RWPE1 (cell line): ENCODE results near the gene NEURL1B.

Experiments
- CTCF ChIA-PET: fragments of 350-600 bp; sonication (Branson Sonifier 250); formaldehyde crosslinking; extraction: SDS; loops from one replicate; lab custom pipeline; 2021; lab: Yijun Ruan, JAX
- POLR2A ChIA-PET: fragments of 400-600 bp; formaldehyde crosslinking; extraction: SDS; loops from one replicate; lab custom pipeline; 2020; ENCODE audit warnings: antibody characterized with exemption; ENCODE audit not compliant: low non-redundant PET; lab: Yijun Ruan, JAX
- DNase-seq: peaks from one replicate; pipeline ENCODE4 v3.0.0; 2012; ENCODE audit warnings: low spot score
- H3K27ac ChIP-seq: fragments of 450-650 bp; 2 replicates; pipeline ENCODE4 v1.5.1; 2017
- CTCF ChIP-seq: fragments of 450-650 bp; conservative IDR thresholded peaks from 2 replicates; pipeline ENCODE4 v1.5.1; 2017; ENCODE audit warnings: low read depth, mild to moderate bottlenecking

Gene NEURL1B

GRCh38 chr5:172730981-172731679 lies 90.1 kb downstream of the NEURL1B start:
- POLR2A ChIA-PET, result no interaction called here
- peak; percentile 76 for DNase-seq
- CTCF ChIA-PET, result no interaction called here
- TF ChIP-seq CTCF, result no peak
- H3K27ac ChIP-seq, result peak overlapping the region; percentile 100

GRCh38 chr5:172731680-172732074 lies 90.6 kb downstream of the NEURL1B start:
- TF ChIP-seq CTCF, result no peak
- CTCF ChIA-PET, result interaction anchor here (0.6 kb wide), 1 partner anchor 1239 kb away, joined by 3 read pairs; no protein-coding TSS in a partner anchor
- POLR2A ChIA-PET, result no interaction called here
- H3K27ac ChIP-seq, result peak overlapping the region; percentile 100
- no peak for DNase-seq

- no peak for DNase-seq
- POLR2A ChIA-PET, result no interaction called here
- CTCF ChIA-PET, result interaction anchor here (0.6 to 2.0 kb wide), 5 partner anchors 45 to 1239 kb away, joined by 3 to 9 read pairs (median 3); no protein-coding TSS in a partner anchor
- no peak for TF ChIP-seq CTCF
- H3K27ac ChIP-seq, result peak overlapping the region; percentile 100
Measured at GRCh38 chr5:172732201-172732865, 91.3 kb downstream of the NEURL1B start.

- CTCF ChIA-PET, result interaction anchor here (0.6 to 2.8 kb wide), 10 partner anchors 16 to 561 kb away, joined by 3 to 20 read pairs (median 5); partner anchors contain the start of gene DUSP1
- no peak for TF ChIP-seq CTCF
- POLR2A ChIA-PET, result interaction anchor here (0.5 to 1.3 kb wide), 5 partner anchors 13 to 67 kb away, joined by 3 to 9 read pairs (median 6); partner anchors contain the start of gene DUSP1
- DNase-seq, result peak; percentile 97
- peak overlapping the region; percentile 100 for H3K27ac ChIP-seq
Measured at GRCh38 chr5:172733131-172733973, 92.3 kb downstream of the NEURL1B start.

- CTCF ChIA-PET, result interaction anchor here (0.7 to 2.8 kb wide), 8 partner anchors 17 to 198 kb away, joined by 3 to 20 read pairs (median 5); partner anchors contain the start of gene DUSP1
Measured at GRCh38 chr5:172733974-172734346, 92.9 kb downstream of the NEURL1B start.

More at GRCh38 chr5:172733974-172734346, 92.9 kb downstream of the NEURL1B start:
- no peak for TF ChIP-seq CTCF
- no peak for DNase-seq
- H3K27ac ChIP-seq, result peak overlapping the region; percentile 100
- POLR2A ChIA-PET, result interaction anchor here (1.1 to 1.3 kb wide), 4 partner anchors 13 to 37 kb away, joined by 3 to 9 read pairs (median 6); partner anchors contain the start of gene DUSP1
